ENCODE measurements around the gene NELFB. TPM values are rescaled to one million over a fixed set of nuclear protein-coding genes. Genes with fewer than 3 reads are reported as not detected.

The NELFB gene
- total and polyA plus RNA-seq, 9 of the 15 experiments (the other 6 are each of a cell fraction or from before 2014, with no cell fraction given) = 0.24 to 84.0 (median 29.7) TPM

DNA sequence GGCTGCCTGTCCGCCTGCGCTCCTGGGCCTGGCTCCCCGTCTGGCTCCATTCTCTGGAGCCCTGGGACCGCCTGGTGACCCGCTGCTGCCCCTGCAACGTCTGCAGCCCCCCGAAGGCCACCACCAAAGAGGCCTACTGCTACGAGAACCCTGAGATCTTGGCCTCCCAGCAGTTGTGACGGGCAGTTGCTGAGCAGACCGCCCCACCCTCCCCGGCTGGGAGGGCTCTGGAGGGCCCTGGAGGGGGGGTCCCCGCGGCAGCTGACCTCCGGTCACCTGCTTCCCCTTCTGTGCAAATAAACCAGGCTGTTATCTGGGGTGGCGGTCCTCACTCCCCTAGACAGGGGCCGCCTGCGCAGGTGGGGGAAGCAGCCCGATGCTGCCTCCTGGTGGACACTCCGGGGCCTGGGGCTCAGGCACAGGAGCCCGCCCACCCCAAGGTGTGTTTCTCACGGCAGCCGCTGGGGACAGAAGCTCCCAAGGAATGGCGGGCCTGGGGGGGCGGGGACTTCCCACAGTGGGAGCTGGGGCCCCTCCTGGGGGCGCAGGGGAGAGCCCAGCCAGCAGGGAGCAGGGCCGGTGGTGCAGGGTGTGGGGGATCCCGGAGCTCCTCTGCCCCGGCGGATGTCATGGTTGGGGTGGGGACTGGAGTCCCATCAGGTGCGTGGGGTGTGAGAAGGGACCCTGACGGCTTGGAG is 18.7 kb upstream of the NELFB start (continued):
- TF ChIP-seq, protein P1, sequence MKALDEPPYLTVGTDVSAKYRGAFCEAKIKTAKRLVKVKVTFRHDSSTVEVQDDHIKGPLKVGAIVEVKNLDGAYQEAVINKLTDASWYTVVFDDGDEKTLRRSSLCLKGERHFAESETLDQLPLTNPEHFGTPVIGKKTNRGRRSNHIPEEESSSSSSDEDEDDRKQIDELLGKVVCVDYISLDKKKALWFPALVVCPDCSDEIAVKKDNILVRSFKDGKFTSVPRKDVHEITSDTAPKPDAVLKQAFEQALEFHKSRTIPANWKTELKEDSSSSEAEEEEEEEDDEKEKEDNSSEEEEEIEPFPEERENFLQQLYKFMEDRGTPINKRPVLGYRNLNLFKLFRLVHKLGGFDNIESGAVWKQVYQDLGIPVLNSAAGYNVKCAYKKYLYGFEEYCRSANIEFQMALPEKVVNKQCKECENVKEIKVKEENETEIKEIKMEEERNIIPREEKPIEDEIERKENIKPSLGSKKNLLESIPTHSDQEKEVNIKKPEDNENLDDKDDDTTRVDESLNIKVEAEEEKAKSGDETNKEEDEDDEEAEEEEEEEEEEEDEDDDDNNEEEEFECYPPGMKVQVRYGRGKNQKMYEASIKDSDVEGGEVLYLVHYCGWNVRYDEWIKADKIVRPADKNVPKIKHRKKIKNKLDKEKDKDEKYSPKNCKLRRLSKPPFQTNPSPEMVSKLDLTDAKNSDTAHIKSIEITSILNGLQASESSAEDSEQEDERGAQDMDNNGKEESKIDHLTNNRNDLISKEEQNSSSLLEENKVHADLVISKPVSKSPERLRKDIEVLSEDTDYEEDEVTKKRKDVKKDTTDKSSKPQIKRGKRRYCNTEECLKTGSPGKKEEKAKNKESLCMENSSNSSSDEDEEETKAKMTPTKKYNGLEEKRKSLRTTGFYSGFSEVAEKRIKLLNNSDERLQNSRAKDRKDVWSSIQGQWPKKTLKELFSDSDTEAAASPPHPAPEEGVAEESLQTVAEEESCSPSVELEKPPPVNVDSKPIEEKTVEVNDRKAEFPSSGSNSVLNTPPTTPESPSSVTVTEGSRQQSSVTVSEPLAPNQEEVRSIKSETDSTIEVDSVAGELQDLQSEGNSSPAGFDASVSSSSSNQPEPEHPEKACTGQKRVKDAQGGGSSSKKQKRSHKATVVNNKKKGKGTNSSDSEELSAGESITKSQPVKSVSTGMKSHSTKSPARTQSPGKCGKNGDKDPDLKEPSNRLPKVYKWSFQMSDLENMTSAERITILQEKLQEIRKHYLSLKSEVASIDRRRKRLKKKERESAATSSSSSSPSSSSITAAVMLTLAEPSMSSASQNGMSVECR (CRISPR knock-in tag; IDR thresholded peaks at IDR 0.05) = peak; percentile 70
- TF ChIP-seq CEBPG (CRISPR knock-in tag; IDR thresholded peaks at IDR 0.05) (no peak), CEBPG (tag; conservative IDR thresholded peaks at IDR 0.05 in 1 of 2, IDR thresholded peaks at IDR 0.05 in 1 of 2) (no peak), PTTG1 (tag; IDR thresholded peaks at IDR 0.05; ENCODE audit: low read depth) (no peak), ZBTB2 (IDR thresholded peaks at IDR 0.05) (peak; percentile 42; the same call in 1 of the 2 replicates), CCNT2 (IDR thresholded peaks at IDR 0.05; ENCODE audit: borderline replicate concordance, extremely low read depth, insufficient read length, low read depth, low read length) (peak; percentile 80), ASH1L (IDR thresholded peaks at IDR 0.05; ENCODE audit: borderline replicate concordance, low read depth, partially characterized antibody) (no peak), SMARCA4 (IDR thresholded peaks at IDR 0.05) (peak; percentile 48), ZBED1 (IDR thresholded peaks at IDR 0.05) (no peak), MIER1 (IDR thresholded peaks at IDR 0.05; ENCODE audit: low read depth) (no peak), NBN (IDR thresholded peaks at IDR 0.05; ENCODE audit: low read depth) (peak; percentile 80; the same call in 1 of the 2 replicates), SUPT5H (IDR thresholded peaks at IDR 0.05) (no peak), SP2 (IDR thresholded peaks at IDR 0.05; ENCODE audit: extremely low read depth, low read depth, low read length, poor library complexity, severe bottlenecking) (no peak)
- TF ChIP-seq, protein P2, sequence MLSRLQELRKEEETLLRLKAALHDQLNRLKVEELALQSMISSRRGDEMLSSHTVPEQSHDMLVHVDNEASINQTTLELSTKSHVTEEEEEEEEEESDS (CRISPR knock-in tag; IDR thresholded peaks at IDR 0.05) = no peak
- TF ChIP-seq, protein P3, sequence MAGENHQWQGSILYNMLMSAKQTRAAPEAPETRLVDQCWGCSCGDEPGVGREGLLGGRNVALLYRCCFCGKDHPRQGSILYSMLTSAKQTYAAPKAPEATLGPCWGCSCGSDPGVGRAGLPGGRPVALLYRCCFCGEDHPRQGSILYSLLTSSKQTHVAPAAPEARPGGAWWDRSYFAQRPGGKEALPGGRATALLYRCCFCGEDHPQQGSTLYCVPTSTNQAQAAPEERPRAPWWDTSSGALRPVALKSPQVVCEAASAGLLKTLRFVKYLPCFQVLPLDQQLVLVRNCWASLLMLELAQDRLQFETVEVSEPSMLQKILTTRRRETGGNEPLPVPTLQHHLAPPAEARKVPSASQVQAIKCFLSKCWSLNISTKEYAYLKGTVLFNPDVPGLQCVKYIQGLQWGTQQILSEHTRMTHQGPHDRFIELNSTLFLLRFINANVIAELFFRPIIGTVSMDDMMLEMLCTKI (IDR thresholded peaks at IDR 0.05; ENCODE audit: partially characterized antibody) = no peak
- TF ChIP-seq, protein P4, sequence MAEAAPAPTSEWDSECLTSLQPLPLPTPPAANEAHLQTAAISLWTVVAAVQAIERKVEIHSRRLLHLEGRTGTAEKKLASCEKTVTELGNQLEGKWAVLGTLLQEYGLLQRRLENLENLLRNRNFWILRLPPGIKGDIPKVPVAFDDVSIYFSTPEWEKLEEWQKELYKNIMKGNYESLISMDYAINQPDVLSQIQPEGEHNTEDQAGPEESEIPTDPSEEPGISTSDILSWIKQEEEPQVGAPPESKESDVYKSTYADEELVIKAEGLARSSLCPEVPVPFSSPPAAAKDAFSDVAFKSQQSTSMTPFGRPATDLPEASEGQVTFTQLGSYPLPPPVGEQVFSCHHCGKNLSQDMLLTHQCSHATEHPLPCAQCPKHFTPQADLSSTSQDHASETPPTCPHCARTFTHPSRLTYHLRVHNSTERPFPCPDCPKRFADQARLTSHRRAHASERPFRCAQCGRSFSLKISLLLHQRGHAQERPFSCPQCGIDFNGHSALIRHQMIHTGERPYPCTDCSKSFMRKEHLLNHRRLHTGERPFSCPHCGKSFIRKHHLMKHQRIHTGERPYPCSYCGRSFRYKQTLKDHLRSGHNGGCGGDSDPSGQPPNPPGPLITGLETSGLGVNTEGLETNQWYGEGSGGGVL (CRISPR knock-in tag; IDR thresholded peaks at IDR 0.05) = no peak
- TF ChIP-seq, protein P5, sequence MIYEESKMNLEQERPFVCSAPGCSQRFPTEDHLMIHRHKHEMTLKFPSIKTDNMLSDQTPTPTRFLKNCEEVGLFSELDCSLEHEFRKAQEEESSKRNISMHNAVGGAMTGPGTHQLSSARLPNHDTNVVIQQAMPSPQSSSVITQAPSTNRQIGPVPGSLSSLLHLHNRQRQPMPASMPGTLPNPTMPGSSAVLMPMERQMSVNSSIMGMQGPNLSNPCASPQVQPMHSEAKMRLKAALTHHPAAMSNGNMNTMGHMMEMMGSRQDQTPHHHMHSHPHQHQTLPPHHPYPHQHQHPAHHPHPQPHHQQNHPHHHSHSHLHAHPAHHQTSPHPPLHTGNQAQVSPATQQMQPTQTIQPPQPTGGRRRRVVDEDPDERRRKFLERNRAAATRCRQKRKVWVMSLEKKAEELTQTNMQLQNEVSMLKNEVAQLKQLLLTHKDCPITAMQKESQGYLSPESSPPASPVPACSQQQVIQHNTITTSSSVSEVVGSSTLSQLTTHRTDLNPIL (CRISPR knock-in tag; IDR thresholded peaks at IDR 0.05) = no peak
